Right lobe of liver (tissue), 4 donors: Measurements from ENCODE around the gene BOLA1.
"Not testable (repeated sequence)": the region's sequence is repeated elsewhere in the genome, so short reads cannot be mapped to it uniquely, and the experiment has no call there.

Source experiments
- POLR2A ChIP-seq: fragments of 450-650 bp; IDR thresholded peaks from one replicate; pipeline ENCODE4 v1.6.1; 2017; ENCODE audit warnings: antibody characterized with exemption, mild to moderate bottlenecking
- TF ChIP-seq, protein P1 (sequence below), 4 donors: fragments of 200-600 bp in 3 of 4; fragments of 450-650 bp in 1 of 4; IDR thresholded peaks; one replicate each; pipeline versions ENCODE4 v1.5.1 to v1.8.0; 2016 to 2022; ENCODE audit warnings: antibody characterized with exemption in 4 of 4, mild to moderate bottlenecking in 2 of 4
- donor health status: DM: no; HTN: no; CAD: no.
- donor health status: DM: no; HTN: no; CAD: no.
- donor health status: DM: no; HTN: yes; CAD: no.

DNA sequence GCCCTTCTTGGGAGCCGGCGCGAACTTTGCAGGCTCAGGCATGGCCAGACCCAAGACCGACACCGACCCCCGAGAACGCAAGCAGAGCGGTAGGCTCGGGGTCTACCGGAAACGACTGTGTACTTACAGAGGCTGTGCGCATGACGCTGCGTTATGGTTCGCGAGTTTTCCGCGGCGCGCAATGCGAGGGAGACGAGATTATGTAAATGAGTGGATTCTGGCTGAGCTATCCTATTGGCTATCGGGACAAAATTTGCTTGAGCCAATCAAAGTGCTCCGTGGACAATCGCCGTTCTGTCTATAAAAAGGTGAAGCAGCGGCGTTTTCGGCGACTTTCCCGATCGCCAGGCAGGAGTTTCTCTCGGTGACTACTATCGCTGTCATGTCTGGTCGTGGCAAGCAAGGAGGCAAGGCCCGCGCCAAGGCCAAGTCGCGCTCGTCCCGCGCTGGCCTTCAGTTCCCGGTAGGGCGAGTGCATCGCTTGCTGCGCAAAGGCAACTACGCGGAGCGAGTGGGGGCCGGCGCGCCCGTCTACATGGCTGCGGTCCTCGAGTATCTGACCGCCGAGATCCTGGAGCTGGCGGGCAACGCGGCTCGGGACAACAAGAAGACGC is 48.5 kb upstream of the BOLA1 start:
- not testable (repeated sequence) for TF ChIP-seq POLR2A
- TF ChIP-seq, protein P1, sequence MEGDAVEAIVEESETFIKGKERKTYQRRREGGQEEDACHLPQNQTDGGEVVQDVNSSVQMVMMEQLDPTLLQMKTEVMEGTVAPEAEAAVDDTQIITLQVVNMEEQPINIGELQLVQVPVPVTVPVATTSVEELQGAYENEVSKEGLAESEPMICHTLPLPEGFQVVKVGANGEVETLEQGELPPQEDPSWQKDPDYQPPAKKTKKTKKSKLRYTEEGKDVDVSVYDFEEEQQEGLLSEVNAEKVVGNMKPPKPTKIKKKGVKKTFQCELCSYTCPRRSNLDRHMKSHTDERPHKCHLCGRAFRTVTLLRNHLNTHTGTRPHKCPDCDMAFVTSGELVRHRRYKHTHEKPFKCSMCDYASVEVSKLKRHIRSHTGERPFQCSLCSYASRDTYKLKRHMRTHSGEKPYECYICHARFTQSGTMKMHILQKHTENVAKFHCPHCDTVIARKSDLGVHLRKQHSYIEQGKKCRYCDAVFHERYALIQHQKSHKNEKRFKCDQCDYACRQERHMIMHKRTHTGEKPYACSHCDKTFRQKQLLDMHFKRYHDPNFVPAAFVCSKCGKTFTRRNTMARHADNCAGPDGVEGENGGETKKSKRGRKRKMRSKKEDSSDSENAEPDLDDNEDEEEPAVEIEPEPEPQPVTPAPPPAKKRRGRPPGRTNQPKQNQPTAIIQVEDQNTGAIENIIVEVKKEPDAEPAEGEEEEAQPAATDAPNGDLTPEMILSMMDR (IDR thresholded peaks at IDR 0.05), result not testable (repeated sequence)
